Endothelial cell of umbilical vein (primary cell): ENCODE data around the gene GALNT13. TPM values are rescaled to one million over a fixed set of nuclear protein-coding genes. Genes with fewer than 3 reads are reported as not detected.

Experiments used
- BruUV-seq: library from RNA; stranded (reverse); fragments of 400-500 nt; replicated peaks from 2 replicates; lab custom pipeline; 2021; lab: Mats Ljungman, UMichigan
- CTCF ChIA-PET: fragments of 300-600, 350-600 bp; sonication (Branson Sonifier 250); formaldehyde crosslinking; loops from one replicate; lab custom pipeline; 2021; ENCODE audit warnings: antibody characterized with exemption, inconsistent platforms; lab: Charles Lee
- POLR2A ChIA-PET: fragments of 300-600, 350-600 bp; sonication (Branson Sonifier 250); formaldehyde crosslinking; loops from one replicate; lab custom pipeline; 2021; ENCODE audit warnings: antibody characterized with exemption, inconsistent platforms; lab: Charles Lee
- DNase-seq: peaks from one replicate; pipeline ENCODE4 v3.0.0-alpha.2; 2011; ENCODE audit warnings: low read depth, low spot score
- FAIRE-seq: peaks from 2 replicates; lab custom pipeline; 2011; peaks lifted over from hg19 to GRCh38; lab: Jason Lieb, UNC
- H2AFZ ChIP-seq: 2 replicates; pipeline ENCODE4 v1.6.0; 2012; ENCODE audit warnings: low read depth, low read length, control low read depth, inconsistent platforms
- H3K27ac ChIP-seq: 2 replicates; pipeline ENCODE4 v1.5.1; 2011; ENCODE audit warnings: low read depth, mild to moderate bottlenecking, control low read depth, low read length, moderate library complexity; ENCODE audit not compliant: insufficient read depth
- H3K27me3 ChIP-seq, 2 experiments: 2 replicates each; pipeline versions ENCODE4 v1.6.0 to v1.6.1; 2011; ENCODE audit warnings: low read length in 2 of 2, mixed read lengths in 1 of 2; ENCODE audit not compliant: control insufficient read depth in 2 of 2, insufficient read depth in 2 of 2
- H3K36me3 ChIP-seq, 2 experiments: 2 replicates in 1 of 2; 3 replicates in 1 of 2; pipeline ENCODE4 v1.5.1; 2011; ENCODE audit warnings: low read length in 2 of 2, mild to moderate bottlenecking in 1 of 2, moderate library complexity in 1 of 2; ENCODE audit not compliant: control insufficient read depth in 2 of 2, insufficient read depth in 2 of 2; ENCODE audit errors: extremely low read depth in 1 of 2
- H3K4me1 ChIP-seq: 3 replicates; pipeline ENCODE4 v1.5.1; 2011; ENCODE audit warnings: mild to moderate bottlenecking, low read length; ENCODE audit not compliant: control insufficient read depth, insufficient read depth; ENCODE audit errors: extremely low read depth
- H3K4me2 ChIP-seq: 2 replicates; pipeline ENCODE4 v1.6.1; 2011; ENCODE audit warnings: low read length, control low read depth, mixed read lengths; ENCODE audit not compliant: insufficient read depth
- H3K4me3 ChIP-seq, 3 experiments: fragments of 200-600 bp in 1 of 3; sonication (generic), shearing (Covaris generic) in 1 of 3; replicated peaks in 1 of 3; 2 replicates each; pipeline ENCODE4 v1.5.1; 2011 to 2016; ENCODE audit warnings: control low read depth in 3 of 3, low read length in 3 of 3, mild to moderate bottlenecking in 2 of 3, inconsistent platforms in 1 of 3, low read depth in 1 of 3, moderate library complexity in 1 of 3; ENCODE audit not compliant: insufficient read depth in 1 of 3
- H3K79me2 ChIP-seq: 2 replicates; pipeline ENCODE4 v1.6.0; 2012; ENCODE audit warnings: low read length, inconsistent platforms; ENCODE audit not compliant: control insufficient read depth, insufficient read depth
- H3K9ac ChIP-seq: replicated peaks from 2 replicates; pipeline ENCODE3; 2011; ENCODE audit warnings: low read length, control low read depth; ENCODE audit not compliant: insufficient read depth; ENCODE audit errors: extremely low read depth
- H3K9me1 ChIP-seq: replicated peaks from 3 replicates; pipeline ENCODE4 v1.6.0; 2011; ENCODE audit warnings: mild to moderate bottlenecking, low read length; ENCODE audit not compliant: control insufficient read depth, insufficient read depth; ENCODE audit errors: extremely low read depth
- H3K9me3 ChIP-seq: replicated peaks from 2 replicates; pipeline ENCODE4 v1.5.1; 2012; ENCODE audit warnings: low read length, inconsistent platforms; ENCODE audit not compliant: control insufficient read depth, insufficient read depth
- H4K20me1 ChIP-seq: replicated peaks from 2 replicates; pipeline ENCODE3; 2011; ENCODE audit warnings: mild to moderate bottlenecking, low read length; ENCODE audit not compliant: control insufficient read depth, insufficient read depth; ENCODE audit errors: extremely low read depth
- EZH2 ChIP-seq: IDR thresholded peaks from 2 replicates; pipeline ENCODE4 v1.6.1; 2012; ENCODE audit warnings: borderline replicate concordance, low read depth, mild to moderate bottlenecking, moderate library complexity, low read length, inconsistent platforms; ENCODE audit not compliant: severe bottlenecking
- FOS ChIP-seq: IDR thresholded peaks from 2 replicates; pipeline ENCODE4 v1.6.1; 2011; ENCODE audit warnings: mild to moderate bottlenecking, low read length, moderate library complexity, borderline replicate concordance; ENCODE audit not compliant: insufficient read depth
- GATA2 ChIP-seq: IDR thresholded peaks from 2 replicates; pipeline ENCODE4 v1.7.0; 2011; ENCODE audit warnings: low read depth, mild to moderate bottlenecking, moderate library complexity, mixed read lengths, low read length; ENCODE audit not compliant: insufficient read length, insufficient read depth
- JUN ChIP-seq: IDR thresholded peaks from 2 replicates; pipeline ENCODE4 v1.6.1; 2011; ENCODE audit warnings: borderline replicate concordance, low read depth; ENCODE audit not compliant: insufficient read length, insufficient read depth
- MYC ChIP-seq: IDR thresholded peaks from one replicate; pipeline ENCODE4 v1.6.1; 2011; ENCODE audit warnings: mild to moderate bottlenecking, low read depth, low read length
- POLR2A ChIP-seq: IDR thresholded peaks from 2 replicates; pipeline ENCODE4 v1.6.1; 2012; ENCODE audit warnings: low read depth, mild to moderate bottlenecking, control low read depth, low read length
- POLR2AphosphoS5 ChIP-seq: IDR thresholded peaks from 2 replicates; pipeline ENCODE4 v1.6.1; 2012; ENCODE audit warnings: low read depth, mild to moderate bottlenecking, control low read depth, low read length, moderate library complexity; ENCODE audit not compliant: insufficient read depth
- dilution Hi-C: fragments of 300-500 bp; cut with MboI; formaldehyde crosslinking; loops from one replicate; pipeline ENCODE4 v1.15.0; 2019; ENCODE audit warnings: low sequenced_read_pairs; ENCODE audit not compliant: extremely low pct_ligation_motif_present
- intact Hi-C: fragments of 100-400 bp; cut with micrococcal nuclease; formaldehyde crosslinking; loops from one replicate; pipeline ENCODE4 v1.10.0; 2022
- polyA plus RNA-seq, 4 experiments: library from polyadenylated mRNA; depleted of rRNA in 3 of 4; stranded (reverse) in 3 of 4; unstranded in 1 of 4; fragments of >200 nt; gene quantifications; 2 replicates each; pipeline versions ENCODE4 v1.2.1 to v1.2.3, GENCODE V29; 2011 to 2012; ENCODE audit warnings: missing spikeins in 1 of 4
- total RNA-seq: library from RNA; stranded (reverse); gene quantifications from 2 replicates; pipeline ENCODE4 v1.2.3, GENCODE V29; 2021
- TF ChIP-seq, protein P1 (sequence below), 2 donors: IDR thresholded peaks; 1 replicate in 1 of 2; 2 replicates in 1 of 2; pipeline ENCODE4 v1.5.1; 2011; ENCODE audit warnings: low read length in 2 of 2, mild to moderate bottlenecking in 2 of 2, moderate library complexity in 2 of 2, control low read depth in 1 of 2, inconsistent platforms in 1 of 2, low read depth in 1 of 2; ENCODE audit not compliant: insufficient read depth in 1 of 2; ENCODE audit errors: extremely low read depth in 1 of 2
- TF ChIP-seq, protein P2 (sequence below): IDR thresholded peaks from 2 replicates; pipeline ENCODE4 v1.6.1; 2011; ENCODE audit not compliant: insufficient read depth, insufficient read length

The GALNT13 gene
- total and polyA plus RNA-seq, 2 donors (not counting 3 experiments of a cell fraction or from before 2014, with no cell fraction given) = 0.06 TPM; not detected in 1

DNA sequence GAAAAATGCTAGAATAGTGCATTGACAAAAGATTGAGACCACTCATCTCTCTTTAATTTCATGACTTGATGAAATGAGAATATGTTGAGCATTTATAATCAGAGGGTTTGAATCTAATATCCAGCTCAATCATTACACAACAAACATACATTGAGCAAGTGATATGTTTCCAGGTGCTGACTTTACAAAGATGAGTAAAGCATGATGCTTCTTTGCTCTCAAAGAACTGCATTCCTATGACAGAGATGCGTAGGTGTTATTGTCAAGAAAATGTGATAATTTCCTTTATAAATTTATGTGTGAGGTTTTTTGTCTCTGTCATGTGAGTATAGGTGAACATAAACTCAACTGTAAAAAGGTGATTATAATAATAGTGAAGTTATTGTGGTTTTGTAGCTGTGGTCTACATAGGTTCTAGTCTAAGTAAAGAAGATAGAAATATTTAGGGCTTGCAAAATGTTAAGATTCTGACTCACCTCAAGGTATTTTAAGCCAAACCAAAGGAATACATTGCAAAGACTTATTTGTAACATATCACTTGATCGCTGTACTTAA, 389.8 kb downstream of the GALNT13 start:
- ChIA-PET CTCF (no interaction called here), POLR2A (no interaction called here)
- intact Hi-C loops = no loop called here
- no TSS peak for BruUV-seq
- no peak overlapping the region for H3K4me3 ChIP-seq
- DNase-seq (no peak), FAIRE-seq (no peak)
- dilution Hi-C loops = no loop called here
- H4K20me1 ChIP-seq = no peaks in the 10 kb centered on the region
- no peak overlapping the region for H3K4me2 ChIP-seq
- no peaks in the 10 kb centered on the region for H3K4me1 ChIP-seq
- H2AFZ ChIP-seq = no peak overlapping the region
- no peak overlapping the region for H3K9ac ChIP-seq
- no peaks in the 10 kb centered on the region for H3K79me2 ChIP-seq
- no peaks in the 10 kb centered on the region for H3K9me3 ChIP-seq
- no peak overlapping the region for H3K27ac ChIP-seq
- TF ChIP-seq GATA2 (no peak), EZH2 (no peak), MYC (no peak), FOS (no peak), POLR2AphosphoS5 (no peak), POLR2A (no peak), JUN (no peak)
- TF ChIP-seq, protein P1, sequence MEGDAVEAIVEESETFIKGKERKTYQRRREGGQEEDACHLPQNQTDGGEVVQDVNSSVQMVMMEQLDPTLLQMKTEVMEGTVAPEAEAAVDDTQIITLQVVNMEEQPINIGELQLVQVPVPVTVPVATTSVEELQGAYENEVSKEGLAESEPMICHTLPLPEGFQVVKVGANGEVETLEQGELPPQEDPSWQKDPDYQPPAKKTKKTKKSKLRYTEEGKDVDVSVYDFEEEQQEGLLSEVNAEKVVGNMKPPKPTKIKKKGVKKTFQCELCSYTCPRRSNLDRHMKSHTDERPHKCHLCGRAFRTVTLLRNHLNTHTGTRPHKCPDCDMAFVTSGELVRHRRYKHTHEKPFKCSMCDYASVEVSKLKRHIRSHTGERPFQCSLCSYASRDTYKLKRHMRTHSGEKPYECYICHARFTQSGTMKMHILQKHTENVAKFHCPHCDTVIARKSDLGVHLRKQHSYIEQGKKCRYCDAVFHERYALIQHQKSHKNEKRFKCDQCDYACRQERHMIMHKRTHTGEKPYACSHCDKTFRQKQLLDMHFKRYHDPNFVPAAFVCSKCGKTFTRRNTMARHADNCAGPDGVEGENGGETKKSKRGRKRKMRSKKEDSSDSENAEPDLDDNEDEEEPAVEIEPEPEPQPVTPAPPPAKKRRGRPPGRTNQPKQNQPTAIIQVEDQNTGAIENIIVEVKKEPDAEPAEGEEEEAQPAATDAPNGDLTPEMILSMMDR (IDR thresholded peaks at IDR 0.05; ENCODE audit: extremely low read depth in 1 of 2, insufficient read depth in 1 of 2, low read depth in 1 of 2, low read length in 2 of 2) = no peak
- TF ChIP-seq, protein P2, sequence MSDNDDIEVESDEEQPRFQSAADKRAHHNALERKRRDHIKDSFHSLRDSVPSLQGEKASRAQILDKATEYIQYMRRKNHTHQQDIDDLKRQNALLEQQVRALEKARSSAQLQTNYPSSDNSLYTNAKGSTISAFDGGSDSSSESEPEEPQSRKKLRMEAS = no peak
- H3K27me3 ChIP-seq = no peaks in the 10 kb centered on the region
- H3K36me3 ChIP-seq = no peaks in the 10 kb centered on the region
- no peaks in the 10 kb centered on the region for H3K9me1 ChIP-seq
